GM21423 (cell line): ENCODE results near the gene RAMP1.

Experiments
- ATAC-seq: cut with Tn5 transposase; IDR thresholded peaks from one replicate; pipeline ENCODE4 v1.9.1; 2021; ENCODE audit warnings: mild to moderate bottlenecking, moderate library complexity; ENCODE audit not compliant: unreplicated experiment

RAMP1 gene

GRCh38 chr2:237876061-237876526, 16.7 kb downstream of the RAMP1 start:
- no peak for ATAC-seq

GRCh38 chr2:237876532-237876931, 17.1 kb downstream of the RAMP1 start:
- ATAC-seq, result no peak

GRCh38 chr2:237876951-237877491, 17.6 kb downstream of the RAMP1 start:
- ATAC-seq, result no peak

GRCh38 chr2:237877576-237878307, 18.3 kb downstream of the RAMP1 start:
- ATAC-seq, result no peak

- ATAC-seq, result no peak
Measured at GRCh38 chr2:237878321-237879057, 19.1 kb downstream of the RAMP1 start.

- ATAC-seq, result no peak
Measured at GRCh38 chr2:237879058-237879430, 19.6 kb downstream of the RAMP1 start.

GRCh38 chr2:237879991-237880560, 20.7 kb downstream of the RAMP1 start:
- ATAC-seq, result no peak

GRCh38 chr2:237882510-237883481, 23.4 kb downstream of the RAMP1 start:
- ATAC-seq, result no peak

- no peak for ATAC-seq
Measured at GRCh38 chr2:237883951-237884446, 24.6 kb downstream of the RAMP1 start.

GRCh38 chr2:237884681-237885080, 25.3 kb downstream of the RAMP1 start:
- ATAC-seq, result no peak

- ATAC-seq, result no peak
Measured at GRCh38 chr2:237885111-237885930, 25.9 kb downstream of the RAMP1 start.

- ATAC-seq, result no peak
Measured at GRCh38 chr2:237885931-237886684, 26.7 kb downstream of the RAMP1 start.

GRCh38 chr2:237886685-237887481, 27.5 kb downstream of the RAMP1 start:
- no peak for ATAC-seq

GRCh38 chr2:237888389-237888788, 29.0 kb downstream of the RAMP1 start:
- no peak for ATAC-seq

GRCh38 chr2:237889016-237889415, 29.6 kb downstream of the RAMP1 start:
- no peak for ATAC-seq

GRCh38 chr2:237889811-237890210, 30.4 kb downstream of the RAMP1 start:
- no peak for ATAC-seq

GRCh38 chr2:237892478-237892877, 33.1 kb downstream of the RAMP1 start:
- ATAC-seq, result no peak
